ENCODE measurements around the gene VTN. TPM values are rescaled to one million over a fixed set of nuclear protein-coding genes. Genes with fewer than 3 reads are reported as not detected.

VTN gene
- total RNA-seq, 1 donor from 2014 or later: 48.2 TPM

Small RNA genes lying within 50 kb of the gene (microRNA-seq; reads per million reads assigned to microRNA genes)
- gene MIR4723: not detected

Other genes with a start within 250 kb of the VTN start
- 3.9 TPM for gene TMEM97, start 51.1 kb downstream of the VTN start, total RNA-seq
- 17.3 TPM for gene IFT20, start 34.8 kb downstream of the VTN start, total RNA-seq
- 58.5 TPM for gene TNFAIP1, start 34.5 kb downstream of the VTN start, total RNA-seq
- 127 TPM for gene POLDIP2, start 12.8 kb downstream of the VTN start, total RNA-seq
- not detected for gene SEBOX, start 5.1 kb downstream of the VTN start, total RNA-seq
- 10.4 TPM for gene SARM1, start 1.4 kb upstream of the VTN start, total RNA-seq
- gene SLC46A1, start 35.9 kb upstream of the VTN start, total RNA-seq: 2.7 TPM
- not detected for gene SLC13A2, start 103.3 kb upstream of the VTN start, total RNA-seq
- not detected for gene FOXN1, start 136.0 kb upstream of the VTN start, total RNA-seq
- 16.0 TPM for gene UNC119, start 182.3 kb upstream of the VTN start, total RNA-seq
- gene PIGS, start 201.2 kb upstream of the VTN start, total RNA-seq: 51.5 TPM
- gene ALDOC, start 206.6 kb upstream of the VTN start, total RNA-seq: 326 TPM
- 0.78 TPM for gene SPAG5, start 228.7 kb upstream of the VTN start, total RNA-seq
- gene RSKR, start 243.9 kb upstream of the VTN start, total RNA-seq: 6.8 TPM

Measured in cardiac septum (tissue), 1 donor.